Mesenchymal stem cell (in vitro differentiated cells and primary cell): ENCODE measurements around the gene EEPD1.

ENCODE experiments used
- DNase-seq: peaks from one replicate; pipeline ENCODE4 v3.0.0-alpha.2; 2013
- H2AFZ ChIP-seq: one replicate; pipeline ENCODE4 v1.6.1; 2013; ENCODE audit warnings: low read depth, mild to moderate bottlenecking, control low read depth, inconsistent platforms, low read length, moderate library complexity
- H2AK5ac ChIP-seq: 2 replicates; pipeline ENCODE4 v1.6.1; 2013; ENCODE audit warnings: low read length, moderate library complexity, mild to moderate bottlenecking, inconsistent platforms; ENCODE audit not compliant: severe bottlenecking
- H2BK120ac ChIP-seq: one replicate; pipeline ENCODE4 v1.6.1; 2013; ENCODE audit warnings: low read depth, mild to moderate bottlenecking, inconsistent platforms, low read length, moderate library complexity
- H2BK12ac ChIP-seq, 2 experiments: one replicate each; pipeline ENCODE4 v1.6.1; 2013; ENCODE audit warnings: inconsistent platforms in 2 of 2, low read length in 2 of 2, mild to moderate bottlenecking in 2 of 2, moderate library complexity in 2 of 2, control low read depth in 1 of 2
- H2BK15ac ChIP-seq: one replicate; pipeline ENCODE4 v1.6.1; 2013; ENCODE audit warnings: mild to moderate bottlenecking, low read depth, inconsistent platforms; ENCODE audit not compliant: poor library complexity, severe bottlenecking
- H2BK5ac ChIP-seq: 2 replicates; pipeline ENCODE4 v1.6.1; 2013; ENCODE audit warnings: low read depth, mild to moderate bottlenecking, low read length, control low read depth, inconsistent platforms; ENCODE audit not compliant: poor library complexity, severe bottlenecking
- H3K14ac ChIP-seq, 2 experiments: one replicate each; pipeline ENCODE4 v1.6.1; 2013; ENCODE audit warnings: inconsistent platforms in 2 of 2, low read length in 2 of 2, control low read depth in 1 of 2, mild to moderate bottlenecking in 1 of 2, moderate library complexity in 1 of 2
- H3K18ac ChIP-seq, 2 experiments: one replicate each; pipeline ENCODE4 v1.6.1; 2013; ENCODE audit warnings: inconsistent platforms in 2 of 2, low read length in 2 of 2, control low read depth in 1 of 2, low read depth in 1 of 2, mild to moderate bottlenecking in 1 of 2
- H3K23ac ChIP-seq, 2 experiments: one replicate each; pipeline ENCODE4 v1.6.1; 2013; ENCODE audit warnings: inconsistent platforms in 2 of 2, low read length in 2 of 2, mild to moderate bottlenecking in 2 of 2, moderate library complexity in 2 of 2, control low read depth in 1 of 2
- H3K27ac ChIP-seq: 2 replicates; pipeline ENCODE4 v1.5.1; 2013; ENCODE audit warnings: mild to moderate bottlenecking, moderate library complexity, low read length, control low read depth, inconsistent platforms; ENCODE audit not compliant: poor library complexity, severe bottlenecking
- H3K27me3 ChIP-seq, 2 experiments: 2 replicates each; pipeline versions ENCODE4 v1.6.1 to v1.7.0; 2013; ENCODE audit warnings: low read length in 2 of 2, mild to moderate bottlenecking in 2 of 2, moderate library complexity in 2 of 2, control low read depth in 1 of 2, inconsistent platforms in 1 of 2; ENCODE audit not compliant: control insufficient read depth in 1 of 2, insufficient read depth in 1 of 2
- H3K36me3 ChIP-seq, 2 experiments: 2 replicates each; pipeline versions ENCODE4 v1.6.1 to v1.7.0; 2013; ENCODE audit warnings: low read length in 2 of 2, control low read depth in 1 of 2, inconsistent platforms in 1 of 2, low read depth in 1 of 2, mild to moderate bottlenecking in 1 of 2; ENCODE audit not compliant: insufficient read depth in 2 of 2, control insufficient read depth in 1 of 2
- H3K4ac ChIP-seq, 2 experiments: one replicate each; pipeline ENCODE4 v1.6.1; 2013; ENCODE audit warnings: inconsistent platforms in 2 of 2, low read length in 2 of 2, mild to moderate bottlenecking in 2 of 2, moderate library complexity in 2 of 2, control low read depth in 1 of 2, low read depth in 1 of 2
- H3K4me1 ChIP-seq: 2 replicates; pipeline ENCODE4 v1.6.1; 2013; ENCODE audit warnings: low read depth, low read length, control low read depth; ENCODE audit not compliant: control insufficient read depth, insufficient read depth
- H3K4me2 ChIP-seq: 2 replicates; pipeline ENCODE4 v1.6.1; 2013; ENCODE audit warnings: low read length, mild to moderate bottlenecking, inconsistent platforms; ENCODE audit not compliant: poor library complexity, severe bottlenecking
- H3K4me3 ChIP-seq, 2 experiments: 2 replicates each; pipeline versions ENCODE4 v1.5.1 to v1.7.0; 2013; ENCODE audit warnings: low read length in 2 of 2, mild to moderate bottlenecking in 2 of 2, control low read depth in 1 of 2, low read depth in 1 of 2; ENCODE audit not compliant: insufficient read depth in 1 of 2
- H3K79me1 ChIP-seq: replicated peaks from 2 replicates; pipeline ENCODE4 v1.6.1; 2013; ENCODE audit warnings: mild to moderate bottlenecking, control low read depth, low read length, inconsistent platforms; ENCODE audit not compliant: poor library complexity, severe bottlenecking
- H3K9ac ChIP-seq: 2 replicates; pipeline ENCODE4 v1.7.0; 2013; ENCODE audit warnings: mild to moderate bottlenecking, low read length, moderate library complexity
- H3K9me3 ChIP-seq: 2 replicates; pipeline ENCODE4 v1.7.0; 2013; ENCODE audit warnings: mild to moderate bottlenecking, low read length; ENCODE audit not compliant: control insufficient read depth
- H4K8ac ChIP-seq: one replicate; pipeline ENCODE4 v1.6.1; 2013; ENCODE audit warnings: inconsistent platforms, mild to moderate bottlenecking, low read length, moderate library complexity
- H4K91ac ChIP-seq: one replicate; pipeline ENCODE4 v1.6.1; 2013; ENCODE audit warnings: mild to moderate bottlenecking, low read length, inconsistent platforms
- WGBS: methylation state at CpG from one replicate; pipeline ENCODE4 v1.1.7; 2013; ENCODE audit warnings: mixed read lengths; 5-methylcytosine and 5-hydroxymethylcytosine counted together

The EEPD1 gene

GRCh38 chr7:36312064-36312914, 159.2 kb downstream of the EEPD1 start:
- Histone ChIP-seq H3K9me3 (no peaks in the 10 kb centered on the region), H2BK120ac (no peak overlapping the region), H3K4ac (no peak overlapping the region), H3K27ac (no peak overlapping the region), H4K8ac (no peak overlapping the region), H3K4me1 (peaks cover 6% of the 10 kb centered on the region), H3K14ac (peak overlapping the region in 1 of 2 experiments; percentile 63), H3K27me3 (peaks cover 0 to 13% of the 10 kb centered on the region in 2 experiments), H3K18ac (no peak overlapping the region), H3K4me2 (no peak overlapping the region), H3K36me3 (no peaks in the 10 kb centered on the region), H3K23ac (no peak overlapping the region), H2BK5ac (no peak overlapping the region), H2AK5ac (no peak overlapping the region), H3K4me3 (no peak overlapping the region), H4K91ac (no peak overlapping the region), H2AFZ (no peak overlapping the region), H2BK15ac (no peak overlapping the region), H2BK12ac (no peak overlapping the region), H3K79me1 (no peaks in the 10 kb centered on the region), H3K9ac (no peak overlapping the region)
- DNase-seq, result no peak
- 69% methylated on average over 15 of the region's 15 CpGs for WGBS

GRCh38 chr7:36312915-36313334, 159.9 kb downstream of the EEPD1 start:
- no peak overlapping the region for H3K9ac ChIP-seq
- no peak overlapping the region for H2AFZ ChIP-seq
- 94% methylated on average over 18 of the region's 18 CpGs for WGBS
- peak overlapping the region; percentile 19 for H2BK15ac ChIP-seq
- H4K8ac ChIP-seq, result no peak overlapping the region
- no peak overlapping the region for H2BK5ac ChIP-seq
- H4K91ac ChIP-seq, result no peak overlapping the region
- DNase-seq, result no peak
- no peak overlapping the region for H3K27ac ChIP-seq
- no peak overlapping the region for H3K4me3 ChIP-seq
- no peaks in the 10 kb centered on the region for H3K36me3 ChIP-seq
- H3K18ac ChIP-seq, result no peak overlapping the region
- H3K14ac ChIP-seq, result no peak overlapping the region
- H3K23ac ChIP-seq, result no peak overlapping the region
- no peaks in the 10 kb centered on the region for H3K9me3 ChIP-seq
- H3K27me3 ChIP-seq, result peaks cover 0 to 13% of the 10 kb centered on the region in 2 experiments
- peaks cover 6% of the 10 kb centered on the region for H3K4me1 ChIP-seq
- H3K4me2 ChIP-seq, result no peak overlapping the region
- no peak overlapping the region for H2AK5ac ChIP-seq
- no peaks in the 10 kb centered on the region for H3K79me1 ChIP-seq
- H3K4ac ChIP-seq, result no peak overlapping the region
- no peak overlapping the region for H2BK12ac ChIP-seq
- no peak overlapping the region for H2BK120ac ChIP-seq

- no peak overlapping the region for H2BK120ac ChIP-seq
- H3K18ac ChIP-seq, result no peak overlapping the region
- H3K4me1 ChIP-seq, result peaks cover 6% of the 10 kb centered on the region
- H3K4ac ChIP-seq, result no peak overlapping the region
- no peaks in the 10 kb centered on the region for H3K9me3 ChIP-seq
- H2AFZ ChIP-seq, result no peak overlapping the region
- no peaks in the 10 kb centered on the region for H3K36me3 ChIP-seq
- peaks cover 0 to 13% of the 10 kb centered on the region in 2 experiments for H3K27me3 ChIP-seq
- H3K23ac ChIP-seq, result no peak overlapping the region
- DNase-seq, result no peak
- WGBS, result 90% methylated on average over 5 of the region's 6 CpGs
- no peak overlapping the region for H3K4me3 ChIP-seq
- no peak overlapping the region for H4K8ac ChIP-seq
- no peak overlapping the region for H3K14ac ChIP-seq
- no peak overlapping the region for H3K27ac ChIP-seq
- no peak overlapping the region for H3K4me2 ChIP-seq
- H2AK5ac ChIP-seq, result no peak overlapping the region
- no peak overlapping the region for H4K91ac ChIP-seq
- no peak overlapping the region for H2BK5ac ChIP-seq
- H2BK12ac ChIP-seq, result no peak overlapping the region
- no peak overlapping the region for H2BK15ac ChIP-seq
- H3K9ac ChIP-seq, result no peak overlapping the region
- no peaks in the 10 kb centered on the region for H3K79me1 ChIP-seq
These were observed 160.6 kb downstream of the EEPD1 start for GRCh38 chr7:36313607-36314006.

- Histone ChIP-seq H3K4ac (no peak overlapping the region), H2BK12ac (no peak overlapping the region), H2BK5ac (no peak overlapping the region), H3K23ac (no peak overlapping the region), H2AK5ac (no peak overlapping the region), H3K9me3 (no peaks in the 10 kb centered on the region), H3K4me2 (no peak overlapping the region), H3K9ac (no peak overlapping the region), H3K14ac (no peak overlapping the region), H2BK15ac (no peak overlapping the region), H2BK120ac (no peak overlapping the region), H4K8ac (no peak overlapping the region), H3K79me1 (no peaks in the 10 kb centered on the region), H3K36me3 (no peaks in the 10 kb centered on the region), H3K4me1 (peaks cover 5% of the 10 kb centered on the region), H3K18ac (no peak overlapping the region), H3K4me3 (no peak overlapping the region), H2AFZ (no peak overlapping the region), H3K27ac (no peak overlapping the region), H3K27me3 (peaks cover 0 to 13% of the 10 kb centered on the region in 2 experiments), H4K91ac (no peak overlapping the region)
- 100% methylated on average over 2 of the region's 2 CpGs for WGBS
- no peak for DNase-seq
These were observed 161.4 kb downstream of the EEPD1 start for GRCh38 chr7:36314491-36314890.
